HG02623 (cell line): ENCODE results near the gene CRISPLD2.

Source experiments
- ATAC-seq: cut with Tn5 transposase; IDR thresholded peaks from one replicate; pipeline ENCODE4 v1.9.1; 2021; ENCODE audit warnings: moderate library complexity; ENCODE audit not compliant: unreplicated experiment

The CRISPLD2 gene

GRCh38 chr16:84947996-84948850, 128.4 kb downstream of the CRISPLD2 start:
- ATAC-seq: no peak

- ATAC-seq: no peak
These were observed 129.2 kb downstream of the CRISPLD2 start for GRCh38 chr16:84948851-84949610.

GRCh38 chr16:84949772-84950436, 130.1 kb downstream of the CRISPLD2 start:
- no peak for ATAC-seq

- no peak for ATAC-seq
These were observed 131.1 kb downstream of the CRISPLD2 start for GRCh38 chr16:84950906-84951305.

GRCh38 chr16:84952335-84953189, 132.8 kb downstream of the CRISPLD2 start:
- peak; percentile 57 for ATAC-seq

GRCh38 chr16:84953190-84953746, 133.5 kb downstream of the CRISPLD2 start:
- no peak for ATAC-seq

GRCh38 chr16:84955427-84955826, 135.6 kb downstream of the CRISPLD2 start:
- no peak for ATAC-seq

GRCh38 chr16:84957192-84957591, 137.4 kb downstream of the CRISPLD2 start:
- ATAC-seq: no peak

- no peak for ATAC-seq
These were observed 138.0 kb downstream of the CRISPLD2 start for GRCh38 chr16:84957792-84958191.
